HEK293 (cell line): Measurements from ENCODE around the gene SSTR5.
A peak's percentile ranks its signal among the peaks of the same experiment; 100 is the strongest.

ENCODE experiments used
- CTCF ChIA-PET: fragments of 350-600 bp; formaldehyde crosslinking; extraction: SDS; loops from one replicate; lab custom pipeline; 2021; ENCODE audit warnings: antibody characterized with exemption; lab: Yijun Ruan, JAX
- POLR2A ChIA-PET: fragments of 300-600 bp; formaldehyde crosslinking; extraction: SDS; loops from one replicate; lab custom pipeline; 2020; ENCODE audit warnings: antibody characterized with exemption, inconsistent platforms; lab: Yijun Ruan, JAX
- H3K27ac ChIP-seq: fragments of 200-500 bp; sonication (Bioruptor generic); 2 replicates; pipeline ENCODE4 v1.5.1; 2014; ENCODE audit warnings: low read depth, low read length, control low read depth, inconsistent platforms; ENCODE audit errors: extremely low read depth
- H3K36me3 ChIP-seq, 2 experiments: fragments of 200-500 bp in 1 of 2; sonication (Bioruptor generic) in 1 of 2; 1 replicate in 1 of 2; 2 replicates in 1 of 2; pipeline ENCODE4 v1.5.1; 2014 to 2017; ENCODE audit warnings: inconsistent platforms in 2 of 2, low read length in 2 of 2; ENCODE audit not compliant: control insufficient read depth in 2 of 2, insufficient read depth in 1 of 2
- H3K4me1 ChIP-seq: fragments of 200-500 bp; sonication (Bioruptor generic); 2 replicates; pipeline ENCODE4 v1.5.1; 2014; ENCODE audit warnings: mild to moderate bottlenecking, low read length, inconsistent platforms; ENCODE audit not compliant: control insufficient read depth, insufficient read depth
- H3K4me3 ChIP-seq: 2 replicates; pipeline ENCODE4 v1.5.1; 2011; ENCODE audit warnings: low read depth, mild to moderate bottlenecking, control low read depth, low read length, moderate library complexity
- H3K9me3 ChIP-seq: fragments of 200-500 bp; sonication (Bioruptor generic); 2 replicates; pipeline ENCODE4 v1.5.1; 2014; ENCODE audit warnings: low read depth, low read length, inconsistent platforms; ENCODE audit not compliant: control insufficient read depth, insufficient read depth
- BCL11B ChIP-seq: fragments of 450-650 bp; formaldehyde crosslinking; IDR thresholded peaks from 2 replicates; pipeline ENCODE4 v1.5.1; 2016; ENCODE audit warnings: low read depth, missing biosample characterization, missing genetic modification characterization
- EGR2 ChIP-seq: fragments of 450-650 bp; formaldehyde crosslinking; IDR thresholded peaks from 2 replicates; pipeline ENCODE4 v1.5.1; 2016; ENCODE audit warnings: low read depth, missing biosample characterization, missing genetic modification characterization
- IKZF3 ChIP-seq: fragments of 450-650 bp; IDR thresholded peaks from 2 replicates; pipeline ENCODE4 v1.5.0; 2018; ENCODE audit warnings: missing biosample characterization, mild to moderate bottlenecking, missing genetic modification characterization, moderate library complexity
- PATZ1 ChIP-seq: fragments of 450-650 bp; formaldehyde crosslinking; IDR thresholded peaks from 2 replicates; pipeline ENCODE4 v1.5.1; 2016; ENCODE audit warnings: missing biosample characterization, missing genetic modification characterization
- RBAK ChIP-seq: fragments of 450-650 bp; formaldehyde crosslinking; IDR thresholded peaks from 2 replicates; pipeline ENCODE4 v1.5.1; 2016; ENCODE audit warnings: missing biosample characterization, missing genetic modification characterization
- WT1 ChIP-seq: fragments of 450-650 bp; formaldehyde crosslinking; IDR thresholded peaks from 2 replicates; pipeline ENCODE4 v1.5.1; 2016; ENCODE audit warnings: missing biosample characterization, missing genetic modification characterization
- YY2 ChIP-seq: fragments of 450-650 bp; formaldehyde crosslinking; IDR thresholded peaks from 2 replicates; pipeline ENCODE4 v1.5.1; 2016; ENCODE audit warnings: missing biosample characterization, missing genetic modification characterization
- ZBTB21 ChIP-seq: fragments of 450-650 bp; formaldehyde crosslinking; IDR thresholded peaks from 2 replicates; pipeline ENCODE4 v1.5.1; 2017; ENCODE audit warnings: missing biosample characterization, missing genetic modification characterization
- ZFHX2 ChIP-seq: fragments of 450-650 bp; formaldehyde crosslinking; conservative IDR thresholded peaks from 2 replicates; pipeline ENCODE4 v1.5.1; 2016; ENCODE audit warnings: missing biosample characterization, missing genetic modification characterization
- ZNF311 ChIP-seq: fragments of 450-650 bp; formaldehyde crosslinking; IDR thresholded peaks from 2 replicates; pipeline ENCODE4 v1.5.1; 2017; ENCODE audit warnings: missing biosample characterization, missing genetic modification characterization, borderline replicate concordance
- ZNF391 ChIP-seq: fragments of 450-650 bp; formaldehyde crosslinking; IDR thresholded peaks from 2 replicates; pipeline ENCODE4 v1.5.1; 2016; ENCODE audit warnings: low read depth, missing biosample characterization, missing genetic modification characterization, borderline replicate concordance
- ZNF398 ChIP-seq: fragments of 450-650 bp; formaldehyde crosslinking; IDR thresholded peaks from 2 replicates; pipeline ENCODE4 v1.5.1; 2017; ENCODE audit warnings: missing biosample characterization, missing genetic modification characterization
- ZNF561 ChIP-seq: fragments of 450-650 bp; IDR thresholded peaks from 2 replicates; pipeline ENCODE4 v1.5.1; 2018; ENCODE audit warnings: missing biosample characterization, missing genetic modification characterization, borderline replicate concordance
- ZNF600 ChIP-seq: fragments of 450-650 bp; formaldehyde crosslinking; IDR thresholded peaks from 2 replicates; pipeline ENCODE4 v1.5.1; 2016; ENCODE audit warnings: missing biosample characterization, missing genetic modification characterization
- ZSCAN16 ChIP-seq: fragments of 450-650 bp; formaldehyde crosslinking; IDR thresholded peaks from 2 replicates; pipeline ENCODE4 v1.5.1; 2016; ENCODE audit warnings: missing biosample characterization, missing genetic modification characterization
- TF ChIP-seq, protein P1 (sequence below): fragments of 450-650 bp; formaldehyde crosslinking; IDR thresholded peaks from 2 replicates; pipeline ENCODE4 v1.5.1; 2016; ENCODE audit warnings: missing biosample characterization, missing genetic modification characterization
- TF ChIP-seq, protein P2 (sequence below): fragments of 450-650 bp; formaldehyde crosslinking; IDR thresholded peaks from 2 replicates; pipeline ENCODE4 v1.5.1; 2016; ENCODE audit warnings: missing biosample characterization, missing genetic modification characterization

Gene SSTR5

GRCh38 chr16:1073566-1074378 is 1.2 kb downstream of the SSTR5 start (continued):
- TF ChIP-seq, protein P1, sequence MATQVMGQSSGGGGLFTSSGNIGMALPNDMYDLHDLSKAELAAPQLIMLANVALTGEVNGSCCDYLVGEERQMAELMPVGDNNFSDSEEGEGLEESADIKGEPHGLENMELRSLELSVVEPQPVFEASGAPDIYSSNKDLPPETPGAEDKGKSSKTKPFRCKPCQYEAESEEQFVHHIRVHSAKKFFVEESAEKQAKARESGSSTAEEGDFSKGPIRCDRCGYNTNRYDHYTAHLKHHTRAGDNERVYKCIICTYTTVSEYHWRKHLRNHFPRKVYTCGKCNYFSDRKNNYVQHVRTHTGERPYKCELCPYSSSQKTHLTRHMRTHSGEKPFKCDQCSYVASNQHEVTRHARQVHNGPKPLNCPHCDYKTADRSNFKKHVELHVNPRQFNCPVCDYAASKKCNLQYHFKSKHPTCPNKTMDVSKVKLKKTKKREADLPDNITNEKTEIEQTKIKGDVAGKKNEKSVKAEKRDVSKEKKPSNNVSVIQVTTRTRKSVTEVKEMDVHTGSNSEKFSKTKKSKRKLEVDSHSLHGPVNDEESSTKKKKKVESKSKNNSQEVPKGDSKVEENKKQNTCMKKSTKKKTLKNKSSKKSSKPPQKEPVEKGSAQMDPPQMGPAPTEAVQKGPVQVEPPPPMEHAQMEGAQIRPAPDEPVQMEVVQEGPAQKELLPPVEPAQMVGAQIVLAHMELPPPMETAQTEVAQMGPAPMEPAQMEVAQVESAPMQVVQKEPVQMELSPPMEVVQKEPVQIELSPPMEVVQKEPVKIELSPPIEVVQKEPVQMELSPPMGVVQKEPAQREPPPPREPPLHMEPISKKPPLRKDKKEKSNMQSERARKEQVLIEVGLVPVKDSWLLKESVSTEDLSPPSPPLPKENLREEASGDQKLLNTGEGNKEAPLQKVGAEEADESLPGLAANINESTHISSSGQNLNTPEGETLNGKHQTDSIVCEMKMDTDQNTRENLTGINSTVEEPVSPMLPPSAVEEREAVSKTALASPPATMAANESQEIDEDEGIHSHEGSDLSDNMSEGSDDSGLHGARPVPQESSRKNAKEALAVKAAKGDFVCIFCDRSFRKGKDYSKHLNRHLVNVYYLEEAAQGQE (tag by site-specific recombination) = peak; percentile 72
- TF ChIP-seq RBAK = no peak
- TF ChIP-seq, all 188 proteins: peak for 2

GRCh38 chr16:1074379-1074649 is 1.8 kb downstream of the SSTR5 start:
- H3K36me3 ChIP-seq = no peaks in the 10 kb centered on the region
- no peak for TF ChIP-seq ZNF311
- no peak for TF ChIP-seq ZNF391 (tag by site-specific recombination)
- TF ChIP-seq YY2 (tag by site-specific recombination) = no peak
- TF ChIP-seq BCL11B = no peak
- TF ChIP-seq ZNF398 (tag by site-specific recombination) = no peak
- no peak for TF ChIP-seq ZBTB21 (tag by site-specific recombination)
- ChIA-PET POLR2A (no interaction called here), CTCF (interaction anchor here (1.4 kb wide), 2 partner anchors 19 to 29 kb away, joined by 5 to 6 read pairs; no protein-coding TSS in a partner anchor)
- H3K9me3 ChIP-seq = no peaks in the 10 kb centered on the region
- no peak overlapping the region for H3K4me3 ChIP-seq
- H3K27ac ChIP-seq = no peak overlapping the region
- H3K4me1 ChIP-seq = peaks cover 12% of the 10 kb centered on the region

DNA sequence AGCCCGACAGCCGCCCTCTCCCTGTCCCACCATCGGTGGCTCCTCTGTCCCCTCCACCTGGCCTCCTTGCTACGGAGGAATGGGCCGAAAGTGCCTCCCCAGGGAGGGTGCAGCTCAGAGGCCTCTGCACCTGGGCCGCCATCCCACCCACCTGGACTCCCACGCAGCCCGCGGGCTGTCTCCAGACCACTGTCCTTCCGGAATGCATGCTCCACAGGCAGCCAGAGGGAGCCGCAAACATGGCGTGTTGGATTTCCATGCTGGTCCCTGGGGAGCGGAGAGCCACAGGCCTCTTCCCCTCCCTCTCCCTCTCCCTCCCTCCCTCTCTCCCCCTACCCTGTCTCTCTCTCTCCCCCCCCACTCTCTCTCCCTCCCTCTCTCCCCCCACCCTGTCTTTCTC is 3.0 kb downstream of the SSTR5 start:
- Histone ChIP-seq H3K9me3 (no peaks in the 10 kb centered on the region), H3K4me3 (no peak overlapping the region), H3K4me1 (peaks cover 12% of the 10 kb centered on the region), H3K36me3 (no peaks in the 10 kb centered on the region), H3K27ac (no peak overlapping the region)
- CTCF ChIA-PET = interaction anchor here (0.6 to 1.4 kb wide), 2 partner anchors 18 to 28 kb away, joined by 4 to 6 read pairs; no protein-coding TSS in a partner anchor
- POLR2A ChIA-PET = no interaction called here
- TF ChIP-seq IKZF3 (tag by site-specific recombination) (0 out of 2 replicates have a peak, but pooled peaks have one; percentile 17), ZSCAN16 (tag by site-specific recombination) (no peak), ZFHX2 (peak; percentile 77), ZNF600 (tag by site-specific recombination) (peak; percentile 90), EGR2 (tag by site-specific recombination) (peak; percentile 73), WT1 (tag by site-specific recombination) (0 out of 2 replicates have a peak, but pooled peaks have one; percentile 22), ZNF561 (no peak), PATZ1 (peak; percentile 29; the same call in 1 of the 2 replicates)
- TF ChIP-seq, protein P2, sequence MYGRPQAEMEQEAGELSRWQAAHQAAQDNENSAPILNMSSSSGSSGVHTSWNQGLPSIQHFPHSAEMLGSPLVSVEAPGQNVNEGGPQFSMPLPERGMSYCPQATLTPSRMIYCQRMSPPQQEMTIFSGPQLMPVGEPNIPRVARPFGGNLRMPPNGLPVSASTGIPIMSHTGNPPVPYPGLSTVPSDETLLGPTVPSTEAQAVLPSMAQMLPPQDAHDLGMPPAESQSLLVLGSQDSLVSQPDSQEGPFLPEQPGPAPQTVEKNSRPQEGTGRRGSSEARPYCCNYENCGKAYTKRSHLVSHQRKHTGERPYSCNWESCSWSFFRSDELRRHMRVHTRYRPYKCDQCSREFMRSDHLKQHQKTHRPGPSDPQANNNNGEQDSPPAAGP = peak; percentile 76; the same call in 1 of the 2 replicates
